ENCODE data around the gene ARMS2. TPM values are rescaled to one million over a fixed set of nuclear protein-coding genes. Genes with fewer than 3 reads are reported as not detected.
A peak's percentile ranks its signal among the peaks of the same experiment; 100 is the strongest.

Gene ARMS2
- total RNA-seq, 2 donors from 2014 or later = not detected

DNA sequence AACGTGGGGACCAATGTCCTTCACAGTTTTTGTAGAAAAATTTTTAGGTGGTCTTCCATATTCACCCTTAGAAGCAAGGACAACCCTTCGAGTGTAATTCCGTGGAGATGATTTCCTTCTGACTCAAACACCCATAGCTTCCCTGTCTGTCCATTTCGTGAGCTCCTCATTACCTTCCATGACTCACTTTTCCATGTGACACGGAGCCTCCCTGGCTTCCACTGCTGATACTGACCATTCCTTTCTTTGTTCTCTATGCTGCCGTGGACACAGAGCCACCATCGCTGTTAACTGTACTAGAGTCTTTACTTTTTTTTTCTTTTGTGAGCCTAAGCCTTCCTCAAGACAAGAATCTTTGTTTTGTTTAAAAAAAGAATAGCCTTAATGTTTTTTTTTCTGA, 12.5 kb upstream of the ARMS2 start:
- ATAC-seq (replicated peaks) = no peak
- Mint-ChIP-seq H3K9me3 (no peaks in the 10 kb centered on the region), H3K27ac (no peak overlapping the region), H3K36me3 (ENCODE audit: low read depth) (no peaks in the 10 kb centered on the region), H3K27me3 (no peaks in the 10 kb centered on the region), H3K4me1 (no peaks in the 10 kb centered on the region), H3K4me3 (no peak overlapping the region)

DNA sequence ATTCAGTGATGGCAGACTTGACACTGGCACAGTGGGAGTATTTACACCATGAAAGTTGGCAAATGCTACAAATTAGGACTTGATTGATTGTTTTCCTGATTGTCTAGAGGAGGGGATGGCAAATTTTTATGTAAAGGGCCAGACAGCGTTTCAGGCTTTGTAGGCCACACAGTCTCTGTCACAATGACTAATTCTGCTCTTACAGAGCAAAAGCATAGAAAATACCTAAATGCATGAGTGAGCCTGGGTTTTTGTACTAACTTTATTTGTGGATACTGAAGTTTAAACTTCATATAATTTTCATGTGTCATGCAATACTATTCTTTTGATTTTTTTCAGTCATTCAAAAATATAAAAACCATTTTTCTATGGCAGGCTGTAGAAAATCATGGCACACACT, 9.0 kb upstream of the ARMS2 start:
- no peaks in the 10 kb centered on the region for H3K27me3 Mint-ChIP-seq
- no peaks in the 10 kb centered on the region for H3K36me3 Mint-ChIP-seq (ENCODE audit: low read depth)
- ATAC-seq (replicated peaks) = no peak
- H3K27ac Mint-ChIP-seq = no peak overlapping the region
- H3K4me3 Mint-ChIP-seq = no peak overlapping the region
- no peaks in the 10 kb centered on the region for H3K4me1 Mint-ChIP-seq
- no peaks in the 10 kb centered on the region for H3K9me3 Mint-ChIP-seq

DNA sequence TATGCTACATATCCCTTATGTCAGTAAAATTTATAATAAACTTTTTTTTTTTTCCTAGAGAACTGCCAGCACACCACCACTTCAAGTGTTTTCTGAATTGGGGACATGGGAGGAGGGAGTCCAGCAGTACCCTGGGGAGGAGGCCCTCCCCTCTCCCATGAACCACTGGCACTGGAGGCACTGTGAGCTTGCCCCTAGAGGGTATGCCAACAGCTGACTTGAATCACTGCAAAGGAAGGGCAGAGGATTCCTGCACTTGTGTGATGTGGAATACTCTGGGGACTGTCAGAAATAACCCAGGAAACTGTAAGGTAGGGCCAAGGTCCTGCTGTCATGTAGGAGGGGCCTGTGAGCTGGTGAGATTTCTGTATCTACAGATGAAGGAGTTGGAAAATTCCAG, 8.5 kb upstream of the ARMS2 start:
- H3K9me3 Mint-ChIP-seq = no peaks in the 10 kb centered on the region
- H3K36me3 Mint-ChIP-seq (ENCODE audit: low read depth) = no peaks in the 10 kb centered on the region
- H3K4me1 Mint-ChIP-seq = no peaks in the 10 kb centered on the region
- no peak overlapping the region for H3K4me3 Mint-ChIP-seq
- ATAC-seq (replicated peaks) = no peak
- no peak overlapping the region for H3K27ac Mint-ChIP-seq
- H3K27me3 Mint-ChIP-seq = peaks cover 4% of the 10 kb centered on the region

DNA sequence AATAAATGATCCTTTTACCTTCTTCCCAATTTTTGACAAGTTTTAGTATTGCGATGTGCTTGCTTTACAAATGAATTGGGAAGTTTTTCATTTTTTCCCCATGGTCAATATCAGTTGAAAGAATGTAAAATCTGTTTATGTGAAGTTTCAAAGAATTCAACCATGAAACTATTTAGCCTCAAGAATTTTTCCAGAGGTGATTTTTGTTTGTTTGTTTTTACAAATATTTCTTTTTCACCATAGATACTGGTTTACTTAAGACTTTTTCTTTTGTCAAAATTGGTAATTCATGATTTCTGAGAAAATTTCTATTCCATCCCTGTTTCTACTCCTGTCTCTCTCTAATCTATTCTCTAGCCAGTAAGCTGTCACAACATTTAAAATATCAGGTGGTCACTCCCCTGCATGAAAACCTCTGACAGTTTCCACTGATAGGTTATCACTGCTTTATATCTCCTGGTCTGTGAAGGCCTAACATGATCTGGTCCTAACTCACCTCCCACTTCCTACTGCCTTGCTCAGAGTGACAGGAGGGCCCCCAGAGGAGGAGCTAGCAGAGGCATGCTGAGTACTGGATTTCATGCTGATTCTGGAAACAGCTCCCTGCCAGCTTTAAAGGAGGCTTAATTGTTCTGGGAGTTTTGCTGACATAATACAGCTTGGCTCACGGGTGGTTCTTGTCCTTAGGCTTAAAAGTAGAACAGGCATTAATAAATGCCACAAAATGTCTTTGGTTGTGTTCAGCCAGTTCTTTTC, 7.6 kb upstream of the ARMS2 start:
- ATAC-seq (replicated peaks) = no peak
- H3K4me1 Mint-ChIP-seq = no peaks in the 10 kb centered on the region
- H3K4me3 Mint-ChIP-seq = no peak overlapping the region
- H3K27me3 Mint-ChIP-seq = peaks cover 5% of the 10 kb centered on the region
- H3K9me3 Mint-ChIP-seq = no peaks in the 10 kb centered on the region
- no peak overlapping the region for H3K27ac Mint-ChIP-seq
- H3K36me3 Mint-ChIP-seq (ENCODE audit: low read depth) = no peaks in the 10 kb centered on the region

DNA sequence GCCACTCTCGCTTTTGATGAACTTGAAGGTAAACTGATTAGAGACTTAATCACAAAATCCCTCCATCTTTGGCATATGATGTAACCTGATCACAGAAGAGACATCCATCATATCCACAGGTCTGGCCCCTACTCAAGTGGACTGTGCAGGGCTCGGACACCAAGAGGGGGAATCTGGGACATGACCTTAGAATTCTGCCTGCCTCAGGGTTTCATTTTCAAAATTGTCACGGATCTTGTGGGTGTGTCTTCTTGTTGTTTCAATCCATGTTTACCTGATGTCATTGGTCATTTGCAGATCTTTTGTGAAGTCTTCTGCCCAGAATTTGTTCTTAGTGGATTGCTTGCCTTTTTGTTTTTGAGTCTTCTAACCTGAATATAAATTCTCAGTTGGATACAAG, 5.9 kb upstream of the ARMS2 start:
- Mint-ChIP-seq H3K4me3 (no peak overlapping the region), H3K36me3 (ENCODE audit: low read depth) (no peaks in the 10 kb centered on the region), H3K9me3 (no peaks in the 10 kb centered on the region), H3K27ac (no peak overlapping the region), H3K4me1 (no peaks in the 10 kb centered on the region), H3K27me3 (peaks cover 5% of the 10 kb centered on the region)
- no peak for ATAC-seq (replicated peaks)

DNA sequence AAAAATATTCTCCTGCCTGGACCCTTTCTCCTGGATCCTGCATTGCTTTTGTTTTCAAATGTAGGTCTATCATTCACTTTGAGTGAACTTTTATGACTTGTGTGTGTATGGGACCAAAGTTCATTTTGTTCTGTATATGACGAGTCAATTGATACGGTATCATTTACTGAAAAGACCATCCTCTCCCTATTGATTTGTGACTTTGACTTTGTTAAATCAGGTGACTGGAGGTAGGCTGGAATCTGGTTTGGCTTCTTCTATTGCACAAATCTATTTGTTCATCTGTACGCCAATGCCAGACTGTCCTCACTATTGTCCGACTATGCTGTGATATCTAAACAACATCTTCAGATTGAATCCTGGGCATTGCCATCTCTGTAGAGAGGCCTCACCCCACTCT, 5.3 kb upstream of the ARMS2 start:
- Mint-ChIP-seq H3K36me3 (ENCODE audit: low read depth) (no peaks in the 10 kb centered on the region), H3K27me3 (peaks cover 5% of the 10 kb centered on the region), H3K4me3 (no peak overlapping the region), H3K9me3 (no peaks in the 10 kb centered on the region), H3K27ac (no peak overlapping the region), H3K4me1 (no peaks in the 10 kb centered on the region)
- no peak for ATAC-seq (replicated peaks)

DNA sequence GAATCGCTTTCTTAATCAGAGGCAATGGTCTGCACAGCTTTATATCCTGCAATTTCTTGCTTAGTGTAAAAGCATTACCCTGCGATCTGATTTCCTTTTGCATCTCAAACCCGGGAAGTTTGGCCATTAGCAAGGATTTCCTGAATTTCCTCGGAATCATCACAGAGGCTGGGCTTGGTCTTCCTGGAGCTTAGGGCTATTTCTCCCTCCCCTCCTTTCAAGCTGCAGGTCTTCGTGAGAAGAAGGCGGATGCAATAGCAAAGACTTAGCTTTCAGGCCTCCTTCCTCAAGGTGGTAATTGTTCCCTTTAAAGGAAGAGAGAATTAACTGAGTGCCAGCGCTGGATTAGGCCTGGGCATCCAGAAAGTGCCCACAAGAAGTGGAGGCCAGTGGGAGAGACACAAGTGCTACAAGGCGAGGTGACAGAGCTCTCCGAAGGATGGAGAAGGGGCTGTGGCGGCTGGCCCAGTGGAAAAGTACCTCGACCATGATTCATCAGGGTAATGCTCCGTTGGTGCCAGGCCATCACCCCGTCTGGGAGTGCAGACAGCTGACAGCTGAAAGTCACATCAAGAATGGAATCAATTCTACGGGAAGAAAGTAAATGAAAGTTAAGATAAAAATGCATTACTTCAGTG, 4.0 kb upstream of the ARMS2 start:
- ATAC-seq (replicated peaks) = no peak
- no peak overlapping the region for H3K27ac Mint-ChIP-seq

DNA sequence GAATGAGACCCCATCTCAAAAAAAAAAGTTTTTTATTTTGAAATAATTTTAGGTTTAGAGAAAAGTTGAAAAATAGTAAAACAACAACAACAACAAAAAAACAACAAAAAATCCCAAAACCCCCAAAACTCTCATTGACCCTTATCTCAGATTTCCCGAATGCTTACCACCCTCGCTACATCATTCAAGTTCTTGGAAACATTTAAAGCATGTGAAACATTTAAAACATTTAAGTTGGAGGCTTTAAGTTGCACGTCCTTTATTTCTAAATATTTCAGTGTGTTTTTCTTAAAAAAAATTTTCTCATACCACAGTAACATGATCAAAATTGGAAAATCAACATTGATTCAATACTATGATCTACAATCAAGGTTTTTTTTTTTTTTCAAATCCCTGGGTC, 382 bp upstream of the ARMS2 start:
- no peak for ATAC-seq (replicated peaks)
- Mint-ChIP-seq H3K9me3 (no peaks in the 10 kb centered on the region), H3K36me3 (ENCODE audit: low read depth) (no peaks in the 10 kb centered on the region), H3K27ac (no peak overlapping the region), H3K4me1 (no peaks in the 10 kb centered on the region), H3K4me3 (no peak overlapping the region), H3K27me3 (peaks cover 20% of the 10 kb centered on the region)

More for the DNA sequence above, 4.0 kb upstream of the ARMS2 start:
- no peak overlapping the region for H3K4me3 Mint-ChIP-seq
- no peaks in the 10 kb centered on the region for H3K4me1 Mint-ChIP-seq
- H3K27me3 Mint-ChIP-seq = peaks cover 5% of the 10 kb centered on the region
- H3K9me3 Mint-ChIP-seq = no peaks in the 10 kb centered on the region
- no peaks in the 10 kb centered on the region for H3K36me3 Mint-ChIP-seq (ENCODE audit: low read depth)

DNA sequence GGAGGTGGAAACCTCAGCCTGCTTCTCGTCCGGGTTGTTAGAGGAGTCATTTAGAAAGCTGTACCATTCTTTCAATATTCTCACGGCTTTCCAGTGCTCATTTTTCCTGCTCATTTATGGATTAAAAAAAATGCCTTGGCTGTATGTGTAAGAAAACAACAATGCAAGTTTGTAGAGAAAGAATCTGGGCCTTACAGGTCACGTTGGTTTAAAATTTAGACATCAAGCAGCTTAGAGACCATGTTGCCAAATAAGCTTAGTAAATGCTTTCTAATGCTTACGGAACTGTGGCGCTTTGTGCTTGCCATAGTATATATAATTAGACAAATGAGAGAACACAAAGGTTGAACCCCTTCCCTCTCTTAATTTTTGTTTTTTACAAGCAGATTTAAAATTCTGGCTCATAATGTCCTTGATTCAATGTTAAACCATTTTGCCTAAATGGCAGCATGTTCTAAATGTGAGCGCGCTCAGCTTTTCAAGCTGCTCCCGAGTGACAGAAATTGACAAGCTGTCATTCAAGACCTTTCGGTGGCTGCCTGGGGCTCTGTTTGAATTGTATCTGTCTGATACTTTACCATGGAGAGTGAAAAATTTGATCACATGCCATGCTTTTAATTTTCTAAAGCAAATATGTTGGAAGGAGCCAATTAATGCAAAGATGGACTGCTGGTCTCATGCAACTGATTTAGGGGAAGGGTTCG, 1.1 kb downstream of the ARMS2 start:
- H3K9me3 Mint-ChIP-seq = no peaks in the 10 kb centered on the region
- H3K36me3 Mint-ChIP-seq (ENCODE audit: low read depth) = no peaks in the 10 kb centered on the region
- H3K4me3 Mint-ChIP-seq = no peak overlapping the region
- ATAC-seq (replicated peaks) = no peak
- peaks cover 28% of the 10 kb centered on the region for H3K27me3 Mint-ChIP-seq
- no peaks in the 10 kb centered on the region for H3K4me1 Mint-ChIP-seq
- H3K27ac Mint-ChIP-seq = no peak overlapping the region

DNA sequence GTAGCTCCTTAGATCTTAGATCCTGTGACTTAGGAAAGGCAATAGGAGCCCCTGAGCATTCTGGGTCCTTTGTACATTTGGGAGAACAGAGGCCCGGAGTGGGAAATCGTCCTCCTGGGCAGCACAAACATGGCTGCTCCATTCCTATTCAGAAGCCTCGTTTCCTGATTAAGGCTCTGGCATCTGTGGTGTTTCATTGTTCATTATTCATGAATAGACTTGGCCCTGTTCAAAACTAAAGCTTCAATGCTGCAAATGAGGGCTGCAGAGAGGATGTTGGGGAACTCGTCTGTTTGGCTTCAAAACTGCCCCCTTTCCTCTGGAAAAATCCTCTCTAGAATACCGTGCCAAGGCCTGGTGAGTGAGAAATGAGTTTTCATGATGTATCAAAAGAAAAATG, 3.5 kb downstream of the ARMS2 start:
- no peak for ATAC-seq (replicated peaks)
- Mint-ChIP-seq H3K27ac (no peak overlapping the region), H3K4me1 (no peaks in the 10 kb centered on the region), H3K4me3 (no peak overlapping the region), H3K9me3 (no peaks in the 10 kb centered on the region), H3K36me3 (ENCODE audit: low read depth) (no peaks in the 10 kb centered on the region), H3K27me3 (peaks cover 30% of the 10 kb centered on the region)

DNA sequence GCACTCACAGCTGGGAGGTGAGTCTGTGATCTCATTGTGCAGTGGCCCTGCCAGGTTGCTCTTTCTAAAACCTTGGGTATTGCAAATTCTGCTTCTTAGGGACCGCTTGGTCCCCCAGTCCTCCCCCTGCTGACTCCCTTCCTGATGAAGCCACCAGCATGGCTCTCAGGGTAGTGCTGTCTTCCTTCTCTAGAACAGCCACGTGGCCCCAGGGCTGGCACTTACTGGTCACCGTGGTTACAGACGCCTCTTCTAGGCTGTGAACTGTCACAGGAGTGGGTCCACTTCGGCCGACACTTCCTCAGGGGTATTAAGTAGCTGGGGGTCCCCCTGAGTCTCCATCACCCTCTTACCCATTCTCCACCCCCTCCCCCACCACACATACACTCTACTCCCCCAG, 4.2 kb downstream of the ARMS2 start:
- Mint-ChIP-seq H3K9me3 (no peaks in the 10 kb centered on the region), H3K36me3 (ENCODE audit: low read depth) (no peaks in the 10 kb centered on the region), H3K4me3 (no peak overlapping the region), H3K27me3 (peaks cover 35% of the 10 kb centered on the region), H3K27ac (no peak overlapping the region), H3K4me1 (no peaks in the 10 kb centered on the region)
- no peak for ATAC-seq (replicated peaks)

DNA sequence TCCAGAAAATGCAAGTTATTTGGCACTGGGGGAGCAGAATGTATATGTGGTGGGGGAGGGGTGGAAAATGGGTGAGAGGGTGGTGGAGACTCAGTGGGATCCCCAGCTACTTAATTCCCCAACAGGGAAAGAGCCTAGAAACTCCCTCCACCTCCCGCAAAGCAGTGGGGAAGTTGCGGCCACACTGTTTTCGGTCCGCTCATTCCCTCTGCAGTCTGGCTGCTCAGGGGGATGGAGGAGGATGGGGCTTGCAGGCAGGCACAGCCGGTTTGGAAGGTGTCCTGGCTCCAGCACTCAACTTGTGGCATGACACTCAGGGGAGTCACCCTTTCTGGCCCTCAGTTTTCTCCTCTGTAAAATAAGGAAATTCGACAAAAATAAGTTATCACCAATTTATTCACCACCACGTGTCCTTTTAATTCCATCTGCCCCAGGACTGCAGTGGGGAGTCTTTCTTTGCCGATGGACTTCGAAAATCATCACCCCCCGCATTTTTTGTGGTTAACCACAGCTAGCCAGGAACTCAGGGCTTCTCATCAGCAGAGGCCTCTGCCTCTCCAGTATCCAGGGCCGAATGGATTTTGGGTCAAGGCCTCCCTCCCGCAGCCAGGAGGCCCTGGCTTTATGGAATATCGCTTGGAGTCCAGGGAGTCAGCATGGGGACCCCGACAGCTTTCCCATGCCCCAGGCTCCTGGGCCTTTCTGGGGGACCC, 5.3 kb downstream of the ARMS2 start:
- Mint-ChIP-seq H3K4me3 (no peak overlapping the region), H3K36me3 (ENCODE audit: low read depth) (no peaks in the 10 kb centered on the region), H3K9me3 (no peaks in the 10 kb centered on the region), H3K27ac (no peak overlapping the region), H3K4me1 (no peaks in the 10 kb centered on the region), H3K27me3 (peaks cover 41% of the 10 kb centered on the region)
- no peak for ATAC-seq (replicated peaks)

DNA sequence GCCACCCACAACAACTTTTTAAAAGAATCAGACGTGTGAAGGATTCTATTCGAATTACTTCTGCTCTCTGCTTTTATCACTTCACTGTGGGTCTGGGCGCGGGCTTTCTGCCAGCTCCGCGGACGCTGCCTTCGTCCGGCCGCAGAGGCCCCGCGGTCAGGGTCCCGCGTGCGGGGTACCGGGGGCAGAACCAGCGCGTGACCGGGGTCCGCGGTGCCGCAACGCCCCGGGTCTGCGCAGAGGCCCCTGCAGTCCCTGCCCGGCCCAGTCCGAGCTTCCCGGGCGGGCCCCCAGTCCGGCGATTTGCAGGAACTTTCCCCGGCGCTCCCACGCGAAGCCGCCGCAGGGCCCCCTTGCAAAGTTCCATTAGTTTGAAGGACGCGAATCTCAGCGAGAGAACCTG, 6.4 kb downstream of the ARMS2 start:
- Mint-ChIP-seq H3K4me3 (peak overlapping the region; percentile 31), H3K9me3 (no peaks in the 10 kb centered on the region), H3K27ac (no peak overlapping the region), H3K27me3 (peaks cover 48% of the 10 kb centered on the region), H3K36me3 (ENCODE audit: low read depth) (no peaks in the 10 kb centered on the region), H3K4me1 (no peaks in the 10 kb centered on the region)
- no peak for ATAC-seq (replicated peaks)

DNA sequence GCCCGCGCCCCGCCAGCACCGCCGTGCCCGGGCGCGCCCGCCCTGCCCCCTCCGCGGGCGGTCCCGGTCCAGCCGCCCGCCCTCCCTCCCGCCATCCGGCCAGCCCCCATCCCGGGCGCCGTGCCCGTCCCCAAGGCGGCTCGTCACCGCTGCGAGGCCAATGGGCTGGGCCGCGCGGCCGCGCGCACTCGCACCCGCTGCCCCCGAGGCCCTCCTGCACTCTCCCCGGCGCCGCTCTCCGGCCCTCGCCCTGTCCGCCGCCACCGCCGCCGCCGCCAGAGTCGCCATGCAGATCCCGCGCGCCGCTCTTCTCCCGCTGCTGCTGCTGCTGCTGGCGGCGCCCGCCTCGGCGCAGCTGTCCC, 6.9 kb downstream of the ARMS2 start, which contains the start of gene HTRA1:
Gene HTRA1 (plus strand): TSS at position 187 of the 362 bp plus-strand sequence. CDS start 100 bp downstream, at position 287.
- H3K27me3 Mint-ChIP-seq = peaks cover 48% of the 10 kb centered on the region
- no peaks in the 10 kb centered on the region for H3K4me1 Mint-ChIP-seq
- no peak within 1 kb of the TSS for H3K27ac Mint-ChIP-seq
- peak within 1 kb of the TSS; percentile 74 for H3K4me3 Mint-ChIP-seq
- ATAC-seq (replicated peaks) = peak; percentile 15
- H3K36me3 Mint-ChIP-seq (ENCODE audit: low read depth) = no peaks in the 10 kb centered on the region
- H3K9me3 Mint-ChIP-seq = no peaks in the 10 kb centered on the region

Measured in activated T-helper 17 cell treated with anti-CD3 and anti-CD28 coated beads, Interleukin-2, amount 50 U/mL, for 72 hours (primary cell).